Medulla oblongata (tissue), 1 donor: ENCODE results near the gene ARMH4.

Source experiments
- DNase-seq: peaks from one replicate; pipeline ENCODE4 v3.0.0-alpha.2; 2015; ENCODE audit errors: extremely low spot score

ARMH4 gene

GRCh38 chr14:58099682-58100081 is 52.3 kb downstream of the ARMH4 start:
- no peak for DNase-seq

GRCh38 chr14:58098507-58098906 is 53.5 kb downstream of the ARMH4 start:
- no peak for DNase-seq

GRCh38 chr14:58096731-58097130 is 55.3 kb downstream of the ARMH4 start:
- no peak for DNase-seq

GRCh38 chr14:58091883-58092630 is 60.0 kb downstream of the ARMH4 start:
- no peak for DNase-seq

GRCh38 chr14:58089612-58090011 is 62.4 kb downstream of the ARMH4 start:
- DNase-seq = no peak

GRCh38 chr14:58088961-58089360 is 63.1 kb downstream of the ARMH4 start:
- DNase-seq = no peak

GRCh38 chr14:58085877-58086276 is 66.1 kb downstream of the ARMH4 start:
- no peak for DNase-seq

GRCh38 chr14:58082491-58083098 is 69.4 kb downstream of the ARMH4 start:
- no peak for DNase-seq

GRCh38 chr14:58082011-58082410 is 70.0 kb downstream of the ARMH4 start:
- DNase-seq = no peak

- DNase-seq = no peak
These were observed 73.5 kb downstream of the ARMH4 start for GRCh38 chr14:58078471-58078870.

- no peak for DNase-seq
These were observed 73.9 kb downstream of the ARMH4 start for GRCh38 chr14:58078068-58078467.

GRCh38 chr14:58077621-58078020 is 74.4 kb downstream of the ARMH4 start:
- no peak for DNase-seq

- no peak for DNase-seq
These were observed 78.5 kb downstream of the ARMH4 start for GRCh38 chr14:58073516-58073915.

GRCh38 chr14:58072288-58073071 is 79.5 kb downstream of the ARMH4 start:
- peak; percentile 70 for DNase-seq

- no peak for DNase-seq
These were observed 80.7 kb downstream of the ARMH4 start for GRCh38 chr14:58071341-58071740.

GRCh38 chr14:58068306-58068705 is 83.7 kb downstream of the ARMH4 start:
- no peak for DNase-seq

GRCh38 chr14:58066115-58066514 is 85.9 kb downstream of the ARMH4 start:
- no peak for DNase-seq

- DNase-seq = no peak
These were observed 90.4 kb downstream of the ARMH4 start for GRCh38 chr14:58061581-58061980.

GRCh38 chr14:58060898-58061297 is 91.1 kb downstream of the ARMH4 start:
- no peak for DNase-seq

- DNase-seq = no peak
These were observed 91.9 kb downstream of the ARMH4 start for GRCh38 chr14:58060077-58060476.

- DNase-seq = no peak
These were observed 92.9 kb downstream of the ARMH4 start for GRCh38 chr14:58059126-58059525.

GRCh38 chr14:58055497-58056010 is 96.5 kb downstream of the ARMH4 start:
- DNase-seq = no peak

GRCh38 chr14:58054100-58054499 is 97.9 kb downstream of the ARMH4 start:
- DNase-seq = peak; percentile 6
